Kidney epithelial cell (primary cell): ENCODE results near the gene SHISA9. TPM values are rescaled to one million over a fixed set of nuclear protein-coding genes. Genes with fewer than 3 reads are reported as not detected.
A peak's percentile ranks its signal among the peaks of the same experiment; 100 is the strongest.

Experiments used
- DNase-seq: peaks from one replicate; pipeline ENCODE4 v3.0.0-alpha.2; 2010; ENCODE audit warnings: low read depth
- H3K27me3 ChIP-seq: 2 replicates; pipeline ENCODE4 v1.6.0; 2011; ENCODE audit warnings: low read length; ENCODE audit not compliant: control insufficient read depth, insufficient read depth
- H3K36me3 ChIP-seq: 2 replicates; pipeline ENCODE4 v1.5.1; 2011; ENCODE audit warnings: low read length; ENCODE audit not compliant: control insufficient read depth, insufficient read depth
- H3K4me3 ChIP-seq: 2 replicates; pipeline ENCODE4 v1.5.1; 2011; ENCODE audit warnings: low read depth, mild to moderate bottlenecking, control low read depth, low read length
- total RNA-seq: library from RNA; depleted of rRNA; stranded (reverse); fragments of >200 nt; gene quantifications from 2 replicates; pipeline ENCODE4 v1.2.3, GENCODE V29; 2015
- TF ChIP-seq, protein P1 (sequence below): IDR thresholded peaks from 2 replicates; pipeline ENCODE4 v1.5.1; 2011; ENCODE audit warnings: mild to moderate bottlenecking, moderate library complexity, low read length, control low read depth, inconsistent platforms; ENCODE audit not compliant: insufficient read depth, poor library complexity, severe bottlenecking

SHISA9 gene
- total RNA-seq, 1 donor from 2014 or later, result 32.8 TPM

DNA sequence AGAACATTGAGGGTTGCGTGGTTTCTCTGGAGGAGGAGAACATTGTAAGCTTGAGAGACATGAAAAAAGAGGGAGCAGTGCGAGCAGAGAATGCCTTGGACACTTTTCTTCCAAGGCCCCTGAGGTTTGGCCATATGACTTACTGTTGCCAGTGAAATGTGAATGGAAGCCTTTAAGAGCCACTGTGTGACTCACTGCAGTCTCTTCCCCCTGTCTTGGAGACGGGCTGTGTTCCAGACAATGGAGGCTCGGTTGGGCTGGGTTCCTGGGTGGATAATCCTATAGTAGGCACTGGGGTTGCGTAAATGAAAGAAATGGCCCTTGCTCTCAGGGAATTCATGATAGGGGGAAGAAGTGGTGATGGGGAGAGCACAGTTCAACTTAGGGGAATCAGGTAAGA, 75.5 kb downstream of the SHISA9 start:
- DNase-seq, result peak; percentile 21
- TF ChIP-seq, protein P1, sequence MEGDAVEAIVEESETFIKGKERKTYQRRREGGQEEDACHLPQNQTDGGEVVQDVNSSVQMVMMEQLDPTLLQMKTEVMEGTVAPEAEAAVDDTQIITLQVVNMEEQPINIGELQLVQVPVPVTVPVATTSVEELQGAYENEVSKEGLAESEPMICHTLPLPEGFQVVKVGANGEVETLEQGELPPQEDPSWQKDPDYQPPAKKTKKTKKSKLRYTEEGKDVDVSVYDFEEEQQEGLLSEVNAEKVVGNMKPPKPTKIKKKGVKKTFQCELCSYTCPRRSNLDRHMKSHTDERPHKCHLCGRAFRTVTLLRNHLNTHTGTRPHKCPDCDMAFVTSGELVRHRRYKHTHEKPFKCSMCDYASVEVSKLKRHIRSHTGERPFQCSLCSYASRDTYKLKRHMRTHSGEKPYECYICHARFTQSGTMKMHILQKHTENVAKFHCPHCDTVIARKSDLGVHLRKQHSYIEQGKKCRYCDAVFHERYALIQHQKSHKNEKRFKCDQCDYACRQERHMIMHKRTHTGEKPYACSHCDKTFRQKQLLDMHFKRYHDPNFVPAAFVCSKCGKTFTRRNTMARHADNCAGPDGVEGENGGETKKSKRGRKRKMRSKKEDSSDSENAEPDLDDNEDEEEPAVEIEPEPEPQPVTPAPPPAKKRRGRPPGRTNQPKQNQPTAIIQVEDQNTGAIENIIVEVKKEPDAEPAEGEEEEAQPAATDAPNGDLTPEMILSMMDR, result no peak
- Histone ChIP-seq H3K27me3 (no peaks in the 10 kb centered on the region), H3K4me3 (no peak overlapping the region), H3K36me3 (no peaks in the 10 kb centered on the region)

DNA sequence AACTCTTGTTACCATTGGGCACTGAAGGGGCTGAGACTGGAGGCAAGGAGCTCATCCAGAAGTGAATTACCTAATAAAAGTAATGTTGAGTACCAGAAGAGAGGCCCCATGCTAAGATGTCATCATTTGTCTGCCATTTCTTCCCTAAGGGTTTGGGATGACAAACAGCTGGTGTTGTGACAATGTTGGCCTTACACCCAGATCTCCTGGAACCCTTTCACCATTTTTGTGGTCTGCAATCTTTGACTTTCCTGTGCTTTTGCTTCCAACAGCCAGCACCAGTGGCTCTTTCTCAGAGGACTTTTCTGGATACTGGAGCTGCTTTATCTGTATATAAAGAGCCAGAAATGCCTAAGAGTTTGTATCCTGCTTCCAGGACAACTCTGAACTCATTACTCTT, 84.1 kb downstream of the SHISA9 start:
- TF ChIP-seq, protein P1, result no peak
- no peaks in the 10 kb centered on the region for H3K27me3 ChIP-seq
- H3K4me3 ChIP-seq, result no peak overlapping the region
- DNase-seq, result no peak
- no peaks in the 10 kb centered on the region for H3K36me3 ChIP-seq

DNA sequence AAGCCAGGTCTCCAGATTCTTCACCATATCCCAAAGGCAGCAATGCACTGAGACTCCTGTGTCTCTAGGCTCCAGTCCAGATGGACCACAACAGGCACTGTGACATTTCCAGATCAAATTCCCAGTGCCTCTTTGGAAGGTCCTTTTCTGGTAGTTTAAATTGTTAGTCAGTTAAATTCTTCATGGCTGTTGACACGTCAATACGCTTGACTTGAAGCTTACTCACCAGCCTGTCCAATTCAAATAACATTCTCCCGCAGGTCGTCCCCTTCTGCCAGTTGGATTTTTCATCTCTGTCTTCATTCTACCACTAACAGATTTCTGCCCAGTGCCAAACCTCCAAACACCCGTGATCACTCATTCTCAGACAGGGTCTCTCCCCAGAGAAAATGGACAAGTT, 86.7 kb downstream of the SHISA9 start:
- no peak for DNase-seq
- TF ChIP-seq, protein P1, result no peak
- H3K36me3 ChIP-seq, result no peaks in the 10 kb centered on the region

DNA sequence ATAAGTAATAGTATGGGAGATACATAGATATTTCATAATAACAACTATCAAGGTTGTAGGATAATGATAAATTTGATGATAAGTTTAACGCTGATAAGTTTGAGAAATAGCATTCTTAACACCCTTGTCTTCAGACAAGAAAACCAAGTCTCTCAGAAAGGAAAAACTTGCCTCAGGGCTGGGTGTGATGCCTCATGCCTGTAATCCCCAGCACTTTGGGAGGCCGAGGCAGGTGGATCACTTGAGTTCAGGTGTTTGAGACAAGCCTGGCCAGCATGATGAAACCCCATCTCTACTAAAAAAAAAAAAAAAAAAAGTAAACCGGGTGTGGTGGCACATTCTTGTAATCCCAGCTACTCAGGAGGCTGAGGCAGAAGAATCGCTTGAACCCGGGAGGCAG, 90.7 kb downstream of the SHISA9 start:
- no peak overlapping the region for H3K4me3 ChIP-seq
- no peak for DNase-seq
- TF ChIP-seq, protein P1, result no peak
- no peaks in the 10 kb centered on the region for H3K27me3 ChIP-seq
- no peaks in the 10 kb centered on the region for H3K36me3 ChIP-seq

More for the DNA sequence above, 86.7 kb downstream of the SHISA9 start:
- no peak overlapping the region for H3K4me3 ChIP-seq
- no peaks in the 10 kb centered on the region for H3K27me3 ChIP-seq

DNA sequence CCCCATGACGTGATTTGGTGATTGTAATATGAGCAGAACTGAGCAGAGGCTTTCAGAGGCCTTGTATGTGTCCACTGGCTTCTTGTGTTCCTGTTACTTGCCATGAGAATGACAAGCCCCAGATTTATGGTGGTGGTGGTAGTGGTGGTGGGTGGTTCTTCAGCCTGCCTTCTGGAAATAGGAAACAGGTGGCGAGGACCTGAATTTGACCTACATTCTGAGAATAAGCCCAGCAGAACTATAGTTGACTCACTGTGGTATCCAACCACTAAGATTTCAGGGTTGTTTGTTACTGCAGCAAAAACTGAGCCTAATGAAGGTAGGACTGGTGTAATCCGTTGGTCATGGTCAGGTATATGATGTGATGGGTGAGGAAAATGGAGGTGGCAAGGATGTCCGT, 93.0 kb downstream of the SHISA9 start:
- TF ChIP-seq, protein P1, result no peak
- Histone ChIP-seq H3K36me3 (no peaks in the 10 kb centered on the region), H3K4me3 (no peak overlapping the region), H3K27me3 (no peaks in the 10 kb centered on the region)
- DNase-seq, result no peak

DNA sequence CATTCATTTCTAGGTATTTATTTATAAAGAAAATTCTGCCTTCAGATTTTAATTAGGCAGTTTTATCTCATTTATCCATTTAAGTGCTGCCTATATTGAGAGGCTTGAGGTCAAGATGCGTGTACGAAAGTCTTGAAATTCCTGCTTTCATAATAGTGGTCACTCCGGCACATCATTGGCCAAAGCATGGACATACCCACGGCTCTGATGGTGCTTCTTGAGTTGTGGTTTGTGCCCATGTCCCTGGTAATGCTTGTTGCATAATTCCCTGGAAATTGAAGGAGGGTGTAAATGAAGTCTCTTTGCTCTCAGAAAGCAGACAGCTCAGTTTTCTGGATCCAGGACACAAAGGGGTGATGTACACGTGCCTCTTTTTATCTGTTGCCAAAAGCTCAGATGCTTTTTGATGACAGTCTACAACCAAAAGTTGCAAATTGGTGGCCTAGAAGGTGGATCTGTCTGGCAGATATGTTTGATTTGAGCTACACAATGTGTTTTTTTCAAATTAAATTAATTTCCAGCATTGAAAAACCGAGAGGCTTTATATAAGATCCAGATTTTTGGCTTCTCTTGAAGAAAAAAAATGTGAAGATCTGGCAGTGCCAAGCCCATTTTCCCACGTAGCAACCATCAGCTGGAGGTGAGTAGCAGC, 94.4 kb downstream of the SHISA9 start:
- no peak for DNase-seq
- Histone ChIP-seq H3K27me3 (no peaks in the 10 kb centered on the region), H3K4me3 (no peak overlapping the region), H3K36me3 (no peaks in the 10 kb centered on the region)
- TF ChIP-seq, protein P1, result no peak
